ENCODE results near the gene ABLIM3.

DNA sequence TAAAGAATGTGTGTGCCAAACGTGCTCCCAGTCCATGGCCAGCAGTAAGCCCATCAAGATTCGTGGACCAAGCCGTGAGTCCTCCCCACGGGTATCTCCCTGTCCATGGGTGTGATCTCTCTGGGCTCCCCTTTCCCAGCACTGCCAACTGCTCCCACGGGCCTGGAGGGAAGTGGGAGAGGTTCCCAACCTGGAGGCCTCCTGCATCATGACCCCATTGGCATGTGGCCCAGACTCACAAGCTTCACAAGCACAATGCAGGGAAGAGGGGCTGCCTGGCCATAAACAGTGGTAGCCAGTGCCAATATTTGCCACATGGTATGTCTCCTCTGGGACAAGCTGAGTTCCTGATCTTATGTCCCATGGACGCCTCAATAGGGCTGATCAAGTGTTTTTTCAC is 59.1 kb downstream of the ABLIM3 start:
- TF ChIP-seq EZH2phosphoT487 (conservative IDR thresholded peaks at IDR 0.05; ENCODE audit: low read length), result no peak
- TF ChIP-seq, protein P1, sequence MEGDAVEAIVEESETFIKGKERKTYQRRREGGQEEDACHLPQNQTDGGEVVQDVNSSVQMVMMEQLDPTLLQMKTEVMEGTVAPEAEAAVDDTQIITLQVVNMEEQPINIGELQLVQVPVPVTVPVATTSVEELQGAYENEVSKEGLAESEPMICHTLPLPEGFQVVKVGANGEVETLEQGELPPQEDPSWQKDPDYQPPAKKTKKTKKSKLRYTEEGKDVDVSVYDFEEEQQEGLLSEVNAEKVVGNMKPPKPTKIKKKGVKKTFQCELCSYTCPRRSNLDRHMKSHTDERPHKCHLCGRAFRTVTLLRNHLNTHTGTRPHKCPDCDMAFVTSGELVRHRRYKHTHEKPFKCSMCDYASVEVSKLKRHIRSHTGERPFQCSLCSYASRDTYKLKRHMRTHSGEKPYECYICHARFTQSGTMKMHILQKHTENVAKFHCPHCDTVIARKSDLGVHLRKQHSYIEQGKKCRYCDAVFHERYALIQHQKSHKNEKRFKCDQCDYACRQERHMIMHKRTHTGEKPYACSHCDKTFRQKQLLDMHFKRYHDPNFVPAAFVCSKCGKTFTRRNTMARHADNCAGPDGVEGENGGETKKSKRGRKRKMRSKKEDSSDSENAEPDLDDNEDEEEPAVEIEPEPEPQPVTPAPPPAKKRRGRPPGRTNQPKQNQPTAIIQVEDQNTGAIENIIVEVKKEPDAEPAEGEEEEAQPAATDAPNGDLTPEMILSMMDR (IDR thresholded peaks at IDR 0.05; ENCODE audit: insufficient read depth, low read length, poor library complexity, severe bottlenecking), result no peak

Data from SU-DHL-6 (cell line).